NCI-H510A treated with DMSO at 0.1 percent for 48 hours (cell line): ENCODE data around the gene OCEL1.

Experiments used
- DNase-seq: peaks from one replicate; lab custom pipeline; 2025; lab: John Stamatoyannopoulos, UW

The OCEL1 gene

GRCh38 chr19:17240062-17240752, 14.2 kb downstream of the OCEL1 start:
- no peak for DNase-seq

- DNase-seq = no peak
Observed at GRCh38 chr19:17240826-17241399, 14.9 kb downstream of the OCEL1 start.

- DNase-seq = no peak
Observed at GRCh38 chr19:17242431-17243208, 16.6 kb downstream of the OCEL1 start.

GRCh38 chr19:17243211-17243829, 17.3 kb downstream of the OCEL1 start:
- no peak for DNase-seq

- DNase-seq = peak; percentile 13
Observed at GRCh38 chr19:17243830-17244617, 18.0 kb downstream of the OCEL1 start.

GRCh38 chr19:17244618-17245534, 18.9 kb downstream of the OCEL1 start:
- no peak for DNase-seq

GRCh38 chr19:17245535-17245984, 19.5 kb downstream of the OCEL1 start, which contains the start of gene NR2F6:
NR2F6 (minus strand) TSS chr19:17245919; CDS start chr19:17245220, 699 bp downstream.
- DNase-seq = no peak

GRCh38 chr19:17246681-17247425, 20.8 kb downstream of the OCEL1 start:
- DNase-seq = peak; percentile 41

GRCh38 chr19:17248011-17248776, 22.2 kb downstream of the OCEL1 start:
- DNase-seq = peak; percentile 87

GRCh38 chr19:17249887-17250548, 24.0 kb downstream of the OCEL1 start:
- DNase-seq = no peak

GRCh38 chr19:17254636-17255035, 28.6 kb downstream of the OCEL1 start:
- no peak for DNase-seq

- DNase-seq = peak; percentile 43
Observed at GRCh38 chr19:17255150-17255621, 29.2 kb downstream of the OCEL1 start.

- no peak for DNase-seq
Observed at GRCh38 chr19:17256130-17256529, 30.1 kb downstream of the OCEL1 start.

GRCh38 chr19:17259118-17259780, 33.2 kb downstream of the OCEL1 start:
- no peak for DNase-seq

GRCh38 chr19:17259934-17260333, 33.9 kb downstream of the OCEL1 start:
- DNase-seq = no peak

- peak; percentile 78 for DNase-seq
Observed at GRCh38 chr19:17260842-17261325, 34.9 kb downstream of the OCEL1 start.

- DNase-seq = no peak
Observed at GRCh38 chr19:17262557-17262956, 36.5 kb downstream of the OCEL1 start.
